ENCODE results near the gene VPS8.

The VPS8 gene

GRCh38 chr3:184815046-184815930 is 3.3 kb downstream of the VPS8 start (continued):
- TF ChIP-seq ZNF639 (tag by site-specific recombination; IDR thresholded peaks at IDR 0.05), result 0 out of 2 replicates have a peak, but pooled peaks have one; percentile 14
- TF ChIP-seq SP7 (tag by site-specific recombination; IDR thresholded peaks at IDR 0.05), result peak; percentile 71
- no peak for TF ChIP-seq KLF1 (tag by site-specific recombination; IDR thresholded peaks at IDR 0.05)
- TF ChIP-seq HIC1 (tag by site-specific recombination; IDR thresholded peaks at IDR 0.05), result 0 out of 2 replicates have a peak, but pooled peaks have one; percentile 31
- no peak for TF ChIP-seq ZFHX2 (tag by site-specific recombination; conservative IDR thresholded peaks at IDR 0.05)
- no peak for TF ChIP-seq ZBTB6 (tag by site-specific recombination; IDR thresholded peaks at IDR 0.05)
- no peak for TF ChIP-seq KLF17 (tag by site-specific recombination; IDR thresholded peaks at IDR 0.05)
- TF ChIP-seq ATF2 (tag by site-specific recombination; IDR thresholded peaks at IDR 0.05; ENCODE audit: low read depth), result peak; percentile 64
- no peak for TF ChIP-seq ZEB2 (tag by site-specific recombination; IDR thresholded peaks at IDR 0.05)
- TF ChIP-seq ZNF280C (tag by site-specific recombination; IDR thresholded peaks at IDR 0.05), result no peak
- no peak for TF ChIP-seq ZNF157 (tag by site-specific recombination; IDR thresholded peaks at IDR 0.05)
- TF ChIP-seq ZNF404 (tag by site-specific recombination; IDR thresholded peaks at IDR 0.05), result no peak
- TF ChIP-seq HOXD13 (CRISPR knock-in tag; IDR thresholded peaks at IDR 0.05; ENCODE audit: borderline replicate concordance), result no peak
- no peak for TF ChIP-seq ZNF311 (tag by site-specific recombination; IDR thresholded peaks at IDR 0.05; ENCODE audit: borderline replicate concordance)
- TF ChIP-seq ZNF560 (tag by site-specific recombination; IDR thresholded peaks at IDR 0.05; ENCODE audit: borderline replicate concordance), result no peak
- TF ChIP-seq GLIS1 (tag by site-specific recombination; IDR thresholded peaks at IDR 0.05), result no peak
- no peak for TF ChIP-seq ZNF174 (tag by site-specific recombination; IDR thresholded peaks at IDR 0.05)
- TF ChIP-seq ZBTB10 (tag by site-specific recombination; IDR thresholded peaks at IDR 0.05), result no peak
- no peak for TF ChIP-seq ZNF544 (tag by site-specific recombination; IDR thresholded peaks at IDR 0.05)
- TF ChIP-seq ZNF660 (tag by site-specific recombination; IDR thresholded peaks at IDR 0.05), result 0 out of 2 replicates have a peak, but pooled peaks have one; percentile 19
- no peak for TF ChIP-seq ZNF133 (tag by site-specific recombination; IDR thresholded peaks at IDR 0.05)
- no peak for TF ChIP-seq ZNF2 (tag by site-specific recombination; IDR thresholded peaks at IDR 0.05)
- peak; percentile 84 for TF ChIP-seq ZBTB21 (tag by site-specific recombination; IDR thresholded peaks at IDR 0.05)
- TF ChIP-seq ZNF302 (tag by site-specific recombination; IDR thresholded peaks at IDR 0.05; ENCODE audit: low read depth), result no peak
- peak; percentile 89 for TF ChIP-seq ZNF629 (tag by site-specific recombination; IDR thresholded peaks at IDR 0.05)
- TF ChIP-seq KLF16 (tag by site-specific recombination; IDR thresholded peaks at IDR 0.05), result no peak
- TF ChIP-seq ZBTB17 (tag by site-specific recombination; IDR thresholded peaks at IDR 0.05), result no peak
- 0 out of 2 replicates have a peak, but pooled peaks have one; percentile 14 for TF ChIP-seq ZNF366 (tag by site-specific recombination; conservative IDR thresholded peaks at IDR 0.05)

All from HEK293 (cell line).